Activated B cell treated with CpG ODN at 0.5 μM for 24 hours (primary cell): Measurements from ENCODE around the gene KISS1R. TPM values are rescaled to one million over a fixed set of nuclear protein-coding genes. Genes with fewer than 3 reads are reported as not detected.
"Not testable (repeated sequence)": the region's sequence is repeated elsewhere in the genome, so short reads cannot be mapped to it uniquely, and the experiment has no call there.

ENCODE experiments used
- ATAC-seq: fragments of 200-7000 bp; cut with Tn5 transposase; one replicate; pipeline ENCODE4 v1.10.0; 2021; ENCODE audit warnings: low read depth, mild to moderate bottlenecking, moderate library complexity
- CTCF ChIA-PET: fragments of 350-600 bp; sonication (Branson Sonifier 250); formaldehyde crosslinking; loops from one replicate; lab custom pipeline; 2021; ENCODE audit warnings: antibody characterized with exemption; lab: Charles Lee
- POLR2A ChIA-PET: fragments of 350-600 bp; sonication (Branson Sonifier 250); formaldehyde crosslinking; loops from one replicate; lab custom pipeline; 2021; ENCODE audit warnings: antibody characterized with exemption; lab: Charles Lee
- DNase-seq: peaks from one replicate; pipeline ENCODE4 v3.0.0; 2022
- H3K27ac Mint-ChIP-seq: one replicate; pipeline ENCODE4 v1.8.0; 2020; ENCODE audit warnings: mixed read lengths
- H3K27me3 Mint-ChIP-seq: one replicate; pipeline ENCODE4 v1.8.0; 2021; ENCODE audit warnings: mixed read lengths
- H3K36me3 Mint-ChIP-seq: one replicate; pipeline ENCODE4 v1.8.0; 2021; ENCODE audit warnings: low read depth, mixed read lengths
- H3K4me1 Mint-ChIP-seq: one replicate; pipeline ENCODE4 v1.8.0; 2021; ENCODE audit warnings: mixed read lengths
- H3K4me3 Mint-ChIP-seq: one replicate; pipeline ENCODE4 v1.8.0; 2020; ENCODE audit warnings: mild to moderate bottlenecking, mixed read lengths
- H3K9me3 Mint-ChIP-seq: one replicate; pipeline ENCODE4 v1.8.0; 2020; ENCODE audit warnings: mixed read lengths
- CTCF ChIP-seq: fragments of 200-600 bp; IDR thresholded peaks from one replicate; pipeline ENCODE4 v1.8.0; 2022; ENCODE audit warnings: antibody characterized with exemption, mild to moderate bottlenecking
- intact Hi-C: fragments of 100-400 bp; cut with micrococcal nuclease; formaldehyde crosslinking; loops from one replicate; pipeline ENCODE4 v1.15.1; 2024
- total RNA-seq: library from RNA; stranded (reverse); gene quantifications from 2 replicates; pipeline ENCODE4 v1.2.3, GENCODE V29; 2022

The KISS1R gene
- total RNA-seq, 1 donor from 2014 or later: 0.49 TPM

- ChIA-PET CTCF (no interaction called here), POLR2A (no interaction called here)
- no peak for TF ChIP-seq CTCF
- Mint-ChIP-seq H3K4me1 (peaks cover 17% of the 10 kb centered on the region), H3K4me3 (no peak overlapping the region), H3K27me3 (no peaks in the 10 kb centered on the region), H3K9me3 (no peaks in the 10 kb centered on the region), H3K27ac (no peak overlapping the region), H3K36me3 (peaks cover 44% of the 10 kb centered on the region)
- no peak for ATAC-seq
- no peak for DNase-seq
- intact Hi-C loops: no loop called here
Measured at GRCh38 chr19:888581-889385, 28.4 kb upstream of the KISS1R start.

- Mint-ChIP-seq H3K9me3 (no peaks in the 10 kb centered on the region), H3K4me1 (peaks cover 18% of the 10 kb centered on the region), H3K27me3 (no peaks in the 10 kb centered on the region), H3K27ac (no peak overlapping the region), H3K4me3 (no peak overlapping the region), H3K36me3 (peaks cover 38% of the 10 kb centered on the region)
- ATAC-seq (no peak), DNase-seq (no peak)
- no peak for TF ChIP-seq CTCF
- CTCF ChIA-PET: no interaction called here
- intact Hi-C loops: no loop called here
- POLR2A ChIA-PET: no interaction called here
Measured at GRCh38 chr19:889662-890295, 27.4 kb upstream of the KISS1R start.

GRCh38 chr19:890831-891230, 26.3 kb upstream of the KISS1R start:
- POLR2A ChIA-PET: no interaction called here
- CTCF ChIA-PET: no interaction called here

GRCh38 chr19:891421-892200, 25.5 kb upstream of the KISS1R start:
- DNase-seq, H3K9me3 Mint-ChIP-seq, H3K27me3 Mint-ChIP-seq, CTCF ChIA-PET, ATAC-seq: not testable (repeated sequence)
- peaks cover 21% of the 10 kb centered on the region for H3K4me1 Mint-ChIP-seq
- peak overlapping the region; percentile 76 for H3K27ac Mint-ChIP-seq
- intact Hi-C loops: loop anchor here (2.0 kb wide), 1 partner anchor 19 kb away; no protein-coding TSS in a partner anchor
- H3K36me3 Mint-ChIP-seq: peaks cover 37% of the 10 kb centered on the region
- POLR2A ChIA-PET: interaction anchor here (1.6 to 7.8 kb wide), 3 partner anchors 15 to 26 kb away, joined by 7 to 213 read pairs (median 16); partner anchors contain the start of gene R3HDM4
- H3K4me3 Mint-ChIP-seq: peak overlapping the region; percentile 82

More at GRCh38 chr19:890831-891230, 26.3 kb upstream of the KISS1R start:
- H3K27me3 Mint-ChIP-seq: no peaks in the 10 kb centered on the region
- DNase-seq: no peak
- H3K36me3 Mint-ChIP-seq: peaks cover 35% of the 10 kb centered on the region
- intact Hi-C loops: no loop called here
- peaks cover 18% of the 10 kb centered on the region for H3K4me1 Mint-ChIP-seq
- peak overlapping the region; percentile 31 for H3K27ac Mint-ChIP-seq
- no peak for ATAC-seq
- TF ChIP-seq CTCF: no peak
- H3K9me3 Mint-ChIP-seq: no peaks in the 10 kb centered on the region
- peak overlapping the region; percentile 59 for H3K4me3 Mint-ChIP-seq

- ChIA-PET CTCF (interaction anchor here (1.2 kb wide), 1 partner anchor 28 kb away, joined by 5 read pairs; no protein-coding TSS in a partner anchor), POLR2A (interaction anchor here (1.0 to 7.8 kb wide), 13 partner anchors 13 to 377 kb away, joined by 3 to 213 read pairs (median 7); partner anchors contain the start of genes CIRBP, PTBP1, R3HDM4 and WDR18)
- Mint-ChIP-seq H3K27me3 (no peaks in the 10 kb centered on the region), H3K4me3 (peak overlapping the region; percentile 82), H3K4me1 (peaks cover 21% of the 10 kb centered on the region), H3K27ac (peak overlapping the region; percentile 76), H3K9me3 (no peaks in the 10 kb centered on the region), H3K36me3 (peaks cover 39% of the 10 kb centered on the region)
- no peak for TF ChIP-seq CTCF
- ATAC-seq (peak; percentile 34), DNase-seq (no peak)
- intact Hi-C loops: loop anchor here (2.0 kb wide), 1 partner anchor 20 kb away; no protein-coding TSS in a partner anchor
Measured at GRCh38 chr19:892243-892893, 24.8 kb upstream of the KISS1R start.
